Body of pancreas (tissue), 4 donors: ENCODE results near the gene JAG2.

Experiments used
- CTCF ChIP-seq, 7 experiments: fragments of 450-650 bp in 4 of 7; fragments of 200-600 bp in 3 of 7; sonication (generic) in 3 of 7; IDR thresholded peaks; one replicate each; pipeline ENCODE4 v1.5.1; 2016 to 2019; ENCODE audit warnings: antibody characterized with exemption in 7 of 7
- POLR2A ChIP-seq, 3 donors: fragments of 450-650 bp; IDR thresholded peaks; one replicate each; pipeline ENCODE4 v1.6.1; 2016; ENCODE audit warnings: antibody characterized with exemption in 3 of 3, mild to moderate bottlenecking in 2 of 3

- TF ChIP-seq CTCF (IDR thresholded peaks at IDR 0.05) (no peak), POLR2A (IDR thresholded peaks at IDR 0.05) (no peak)
Measured at GRCh38 chr14:105155681-105156413, 12.7 kb downstream of the JAG2 start.
